SK-N-SH treated with all-trans-retinoic acid at 6 μM for 48 hours (cell line): ENCODE data around the gene ATPAF1.

ENCODE experiments used
- ATAC-seq: fragments of 200-7000 bp; cut with Tn5 transposase; 3 replicates; pipeline ENCODE4 v1.9.1; 2020; ENCODE audit warnings: mild to moderate bottlenecking, moderate library complexity
- ARNTL ChIP-seq: fragments of 450-650 bp; formaldehyde crosslinking; IDR thresholded peaks from 2 replicates; pipeline ENCODE4 v1.5.0; 2020; ENCODE audit warnings: low read depth, mild to moderate bottlenecking, moderate library complexity, borderline replicate concordance
- BACH2 ChIP-seq: fragments of 250-450 bp; sonication (Bioruptor Pico); IDR thresholded peaks from 2 replicates; pipeline ENCODE4 v1.9.0; 2021; ENCODE audit warnings: mild to moderate bottlenecking, borderline replicate concordance
- ESRRG ChIP-seq: fragments of 250-450 bp; sonication (Bioruptor Pico); IDR thresholded peaks from 2 replicates; pipeline ENCODE4 v1.6.1; 2021; ENCODE audit warnings: mild to moderate bottlenecking
- GLIS3 ChIP-seq: fragments of 250-450 bp; sonication (Bioruptor Pico); IDR thresholded peaks from 2 replicates; pipeline ENCODE4 v1.5.0; 2020; ENCODE audit warnings: mild to moderate bottlenecking, moderate library complexity
- ISL1 ChIP-seq: fragments of 250-450 bp; sonication (Bioruptor Pico); IDR thresholded peaks from 2 replicates; pipeline ENCODE4 v2.1.2; 2022; ENCODE audit warnings: mild to moderate bottlenecking, moderate library complexity
- OSR1 ChIP-seq: fragments of 250-450 bp; sonication (Bioruptor Pico); IDR thresholded peaks from 2 replicates; pipeline ENCODE4 v1.8.0; 2022; ENCODE audit warnings: moderate library complexity, mild to moderate bottlenecking, inconsistent platforms
- RARB ChIP-seq: fragments of 250-450 bp; sonication (Bioruptor Pico); IDR thresholded peaks from 2 replicates; pipeline ENCODE4 v1.8.0; 2021; ENCODE audit warnings: mild to moderate bottlenecking, moderate library complexity
- SNAI2 ChIP-seq: fragments of 250-450 bp; sonication (Bioruptor Pico); IDR thresholded peaks from 2 replicates; pipeline ENCODE4 v1.5.0; 2020; ENCODE audit warnings: mild to moderate bottlenecking, moderate library complexity
- TCF4 ChIP-seq: fragments of 250-450 bp; sonication (Bioruptor Pico); IDR thresholded peaks from 2 replicates; pipeline ENCODE4 v1.8.0; 2021; ENCODE audit warnings: mild to moderate bottlenecking, moderate library complexity, borderline replicate concordance
- TOX ChIP-seq: fragments of 250-450 bp; sonication (Bioruptor Pico); IDR thresholded peaks from 2 replicates; pipeline ENCODE4 v1.8.0; 2021; ENCODE audit warnings: mild to moderate bottlenecking, moderate library complexity, borderline replicate concordance
- ZC3H10 ChIP-seq: fragments of 250-450 bp; sonication (Bioruptor Pico); IDR thresholded peaks from 2 replicates; pipeline ENCODE4 v1.5.1; 2021; ENCODE audit warnings: mild to moderate bottlenecking, moderate library complexity
- ZFP3 ChIP-seq: fragments of 250-450 bp; sonication (Bioruptor Pico); IDR thresholded peaks from 2 replicates; pipeline ENCODE4 v1.5.0; 2020; ENCODE audit warnings: mild to moderate bottlenecking, moderate library complexity
- ZFP30 ChIP-seq: fragments of 450-650 bp; formaldehyde crosslinking; IDR thresholded peaks from 2 replicates; pipeline ENCODE4 v1.5.0; 2022; ENCODE audit warnings: mild to moderate bottlenecking, moderate library complexity
- ZNF565 ChIP-seq: fragments of 450-650 bp; formaldehyde crosslinking; conservative IDR thresholded peaks from 2 replicates; pipeline ENCODE4 v1.5.0; 2020; ENCODE audit warnings: low read depth, mild to moderate bottlenecking, moderate library complexity
- ZNF8 ChIP-seq: fragments of 450-650 bp; formaldehyde crosslinking; IDR thresholded peaks from 2 replicates; pipeline ENCODE4 v1.5.0; 2020; ENCODE audit warnings: mild to moderate bottlenecking, moderate library complexity
- TF ChIP-seq, protein P1 (sequence below): fragments of 250-450 bp; sonication (Bioruptor Pico); IDR thresholded peaks from 2 replicates; pipeline ENCODE4 v1.8.0; 2021; ENCODE audit warnings: low read depth, mild to moderate bottlenecking, moderate library complexity, borderline replicate concordance
- TF ChIP-seq, protein P2 (sequence below): fragments of 250-450 bp; sonication (Bioruptor Pico); IDR thresholded peaks from 2 replicates; pipeline ENCODE4 v1.5.0; 2020; ENCODE audit warnings: mild to moderate bottlenecking, moderate library complexity
- TF ChIP-seq, protein P3 (sequence below): fragments of 250-450 bp; sonication (Bioruptor Pico); IDR thresholded peaks from 2 replicates; pipeline ENCODE4 v1.8.0; 2020; ENCODE audit warnings: mild to moderate bottlenecking, moderate library complexity, borderline replicate concordance
- TF ChIP-seq, protein P4 (sequence below): fragments of 250-450 bp; sonication (Bioruptor Pico); IDR thresholded peaks from 2 replicates; pipeline ENCODE4 v1.5.1; 2021; ENCODE audit warnings: mild to moderate bottlenecking, moderate library complexity

ATPAF1 gene

DNA sequence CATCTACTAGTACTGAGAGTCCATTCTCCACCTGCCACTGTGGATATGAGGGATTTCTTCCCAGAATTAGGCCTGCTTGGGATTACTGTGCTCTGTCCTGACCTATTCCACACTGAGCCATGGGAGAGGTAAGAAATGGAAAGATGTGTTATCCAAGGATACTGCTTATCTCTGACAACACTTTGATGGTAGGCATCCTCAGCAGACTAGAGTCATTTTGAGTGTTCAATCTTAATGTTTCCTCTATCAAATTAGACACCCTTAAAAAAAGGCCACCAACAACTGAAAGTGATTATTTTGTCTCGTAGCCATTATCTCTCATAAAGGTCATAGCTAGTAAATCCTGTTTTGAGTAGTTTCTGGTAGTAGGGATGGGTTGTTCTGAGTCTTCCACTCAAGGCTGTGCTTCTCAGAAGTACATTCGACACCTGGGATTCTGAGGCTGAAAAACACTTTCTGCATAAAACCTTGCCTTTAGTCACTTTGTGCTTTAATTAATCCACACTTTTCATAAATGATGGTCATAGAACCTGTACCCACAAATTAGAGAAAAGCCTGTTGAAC lies 8.8 kb downstream of the ATPAF1 start:
- TF ChIP-seq ARNTL (CRISPR knock-in tag) (no peak), ZFP3 (CRISPR knock-in tag) (no peak), ESRRG (no peak), SNAI2 (CRISPR knock-in tag) (no peak), OSR1 (CRISPR knock-in tag) (no peak), ZC3H10 (CRISPR knock-in tag) (no peak), BACH2 (CRISPR knock-in tag) (no peak), RARB (CRISPR knock-in tag) (no peak), GLIS3 (no peak)
- TF ChIP-seq, protein P1, sequence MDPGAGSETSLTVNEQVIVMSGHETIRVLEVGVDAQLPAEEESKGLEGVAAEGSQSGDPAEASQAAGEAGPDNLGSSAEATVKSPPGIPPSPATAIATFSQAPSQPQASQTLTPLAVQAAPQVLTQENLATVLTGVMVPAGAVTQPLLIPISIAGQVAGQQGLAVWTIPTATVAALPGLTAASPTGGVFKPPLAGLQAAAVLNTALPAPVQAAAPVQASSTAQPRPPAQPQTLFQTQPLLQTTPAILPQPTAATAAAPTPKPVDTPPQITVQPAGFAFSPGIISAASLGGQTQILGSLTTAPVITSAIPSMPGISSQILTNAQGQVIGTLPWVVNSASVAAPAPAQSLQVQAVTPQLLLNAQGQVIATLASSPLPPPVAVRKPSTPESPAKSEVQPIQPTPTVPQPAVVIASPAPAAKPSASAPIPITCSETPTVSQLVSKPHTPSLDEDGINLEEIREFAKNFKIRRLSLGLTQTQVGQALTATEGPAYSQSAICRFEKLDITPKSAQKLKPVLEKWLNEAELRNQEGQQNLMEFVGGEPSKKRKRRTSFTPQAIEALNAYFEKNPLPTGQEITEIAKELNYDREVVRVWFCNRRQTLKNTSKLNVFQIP = no peak
- TF ChIP-seq, protein P2, sequence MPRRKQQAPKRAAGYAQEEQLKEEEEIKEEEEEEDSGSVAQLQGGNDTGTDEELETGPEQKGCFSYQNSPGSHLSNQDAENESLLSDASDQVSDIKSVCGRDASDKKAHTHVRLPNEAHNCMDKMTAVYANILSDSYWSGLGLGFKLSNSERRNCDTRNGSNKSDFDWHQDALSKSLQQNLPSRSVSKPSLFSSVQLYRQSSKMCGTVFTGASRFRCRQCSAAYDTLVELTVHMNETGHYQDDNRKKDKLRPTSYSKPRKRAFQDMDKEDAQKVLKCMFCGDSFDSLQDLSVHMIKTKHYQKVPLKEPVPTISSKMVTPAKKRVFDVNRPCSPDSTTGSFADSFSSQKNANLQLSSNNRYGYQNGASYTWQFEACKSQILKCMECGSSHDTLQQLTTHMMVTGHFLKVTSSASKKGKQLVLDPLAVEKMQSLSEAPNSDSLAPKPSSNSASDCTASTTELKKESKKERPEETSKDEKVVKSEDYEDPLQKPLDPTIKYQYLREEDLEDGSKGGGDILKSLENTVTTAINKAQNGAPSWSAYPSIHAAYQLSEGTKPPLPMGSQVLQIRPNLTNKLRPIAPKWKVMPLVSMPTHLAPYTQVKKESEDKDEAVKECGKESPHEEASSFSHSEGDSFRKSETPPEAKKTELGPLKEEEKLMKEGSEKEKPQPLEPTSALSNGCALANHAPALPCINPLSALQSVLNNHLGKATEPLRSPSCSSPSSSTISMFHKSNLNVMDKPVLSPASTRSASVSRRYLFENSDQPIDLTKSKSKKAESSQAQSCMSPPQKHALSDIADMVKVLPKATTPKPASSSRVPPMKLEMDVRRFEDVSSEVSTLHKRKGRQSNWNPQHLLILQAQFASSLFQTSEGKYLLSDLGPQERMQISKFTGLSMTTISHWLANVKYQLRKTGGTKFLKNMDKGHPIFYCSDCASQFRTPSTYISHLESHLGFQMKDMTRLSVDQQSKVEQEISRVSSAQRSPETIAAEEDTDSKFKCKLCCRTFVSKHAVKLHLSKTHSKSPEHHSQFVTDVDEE = no peak
- no peak for ATAC-seq

DNA sequence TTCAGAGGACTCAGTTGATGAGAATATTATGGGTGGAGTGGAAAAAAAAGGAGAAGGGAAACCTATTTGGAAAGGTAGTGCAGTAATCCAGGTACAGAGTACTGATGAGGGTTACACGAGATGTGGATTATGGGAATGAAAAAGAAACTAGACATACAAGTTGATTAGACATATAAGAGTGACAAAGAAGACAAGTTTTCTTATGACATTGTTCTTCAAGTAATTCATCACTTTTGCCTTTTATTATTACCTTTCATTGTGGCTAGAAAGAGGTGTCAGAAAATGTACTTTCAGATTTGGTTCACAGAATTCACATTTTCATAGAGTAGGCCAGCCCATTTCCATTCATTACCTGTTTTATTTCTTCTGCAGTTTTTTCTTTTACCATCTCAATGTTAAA lies 10.4 kb downstream of the ATPAF1 start:
- TF ChIP-seq, protein P3, sequence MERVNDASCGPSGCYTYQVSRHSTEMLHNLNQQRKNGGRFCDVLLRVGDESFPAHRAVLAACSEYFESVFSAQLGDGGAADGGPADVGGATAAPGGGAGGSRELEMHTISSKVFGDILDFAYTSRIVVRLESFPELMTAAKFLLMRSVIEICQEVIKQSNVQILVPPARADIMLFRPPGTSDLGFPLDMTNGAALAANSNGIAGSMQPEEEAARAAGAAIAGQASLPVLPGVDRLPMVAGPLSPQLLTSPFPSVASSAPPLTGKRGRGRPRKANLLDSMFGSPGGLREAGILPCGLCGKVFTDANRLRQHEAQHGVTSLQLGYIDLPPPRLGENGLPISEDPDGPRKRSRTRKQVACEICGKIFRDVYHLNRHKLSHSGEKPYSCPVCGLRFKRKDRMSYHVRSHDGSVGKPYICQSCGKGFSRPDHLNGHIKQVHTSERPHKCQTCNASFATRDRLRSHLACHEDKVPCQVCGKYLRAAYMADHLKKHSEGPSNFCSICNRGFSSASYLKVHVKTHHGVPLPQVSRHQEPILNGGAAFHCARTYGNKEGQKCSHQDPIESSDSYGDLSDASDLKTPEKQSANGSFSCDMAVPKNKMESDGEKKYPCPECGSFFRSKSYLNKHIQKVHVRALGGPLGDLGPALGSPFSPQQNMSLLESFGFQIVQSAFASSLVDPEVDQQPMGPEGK (CRISPR knock-in tag) = no peak
- TF ChIP-seq, protein P1 = no peak
- no peak for TF ChIP-seq OSR1 (CRISPR knock-in tag)
- TF ChIP-seq ZFP3 (CRISPR knock-in tag) = no peak
- TF ChIP-seq SNAI2 (CRISPR knock-in tag) = no peak
- no peak for TF ChIP-seq ZNF8 (CRISPR knock-in tag)
- no peak for TF ChIP-seq ZC3H10 (CRISPR knock-in tag)
- no peak for TF ChIP-seq ISL1 (CRISPR knock-in tag)
- TF ChIP-seq GLIS3 = no peak
- TF ChIP-seq ESRRG = no peak
- TF ChIP-seq TCF4 (CRISPR knock-in tag) = no peak
- TF ChIP-seq, protein P2 = no peak
- TF ChIP-seq BACH2 (CRISPR knock-in tag) = no peak
- no peak for TF ChIP-seq ZNF565 (CRISPR knock-in tag)
- TF ChIP-seq ARNTL (CRISPR knock-in tag) = no peak
- TF ChIP-seq, protein P4, sequence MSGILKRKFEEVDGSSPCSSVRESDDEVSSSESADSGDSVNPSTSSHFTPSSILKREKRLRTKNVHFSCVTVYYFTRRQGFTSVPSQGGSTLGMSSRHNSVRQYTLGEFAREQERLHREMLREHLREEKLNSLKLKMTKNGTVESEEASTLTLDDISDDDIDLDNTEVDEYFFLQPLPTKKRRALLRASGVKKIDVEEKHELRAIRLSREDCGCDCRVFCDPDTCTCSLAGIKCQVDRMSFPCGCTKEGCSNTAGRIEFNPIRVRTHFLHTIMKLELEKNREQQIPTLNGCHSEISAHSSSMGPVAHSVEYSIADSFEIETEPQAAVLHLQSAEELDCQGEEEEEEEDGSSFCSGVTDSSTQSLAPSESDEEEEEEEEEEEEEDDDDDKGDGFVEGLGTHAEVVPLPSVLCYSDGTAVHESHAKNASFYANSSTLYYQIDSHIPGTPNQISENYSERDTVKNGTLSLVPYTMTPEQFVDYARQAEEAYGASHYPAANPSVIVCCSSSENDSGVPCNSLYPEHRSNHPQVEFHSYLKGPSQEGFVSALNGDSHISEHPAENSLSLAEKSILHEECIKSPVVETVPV (CRISPR knock-in tag) = no peak
- TF ChIP-seq ZFP30 (CRISPR knock-in tag) = no peak
- no peak for TF ChIP-seq TOX
- no peak for TF ChIP-seq RARB (CRISPR knock-in tag)
- TF ChIP-seq, all 23 proteins: peak for 0
- no peak for ATAC-seq
